Central memory CD8-positive, alpha-beta T cell (primary cell): ENCODE data around the gene TSPOAP1.
A peak's percentile ranks its signal among the peaks of the same experiment; 100 is the strongest.

Source experiments
- ATAC-seq: fragments of 150-1000 bp; cut with Tn5 transposase; replicated peaks from 2 replicates; pipeline ENCODE4 v1.10.0; 2022; ENCODE audit warnings: mild to moderate bottlenecking, moderate FRiP score, moderate number of reproducible peaks; ENCODE audit not compliant: poor library complexity, severe bottlenecking; ENCODE audit errors: extremely low read depth
- DNase-seq, 2 donors: peaks; one replicate each; pipeline ENCODE4 v3.0.0; 2021; ENCODE audit warnings: low spot score in 2 of 2
- H3K27ac Mint-ChIP-seq: one replicate; pipeline ENCODE4 v1.8.0; 2022; ENCODE audit warnings: low read depth, mild to moderate bottlenecking, moderate library complexity, mixed read lengths
- H3K27me3 Mint-ChIP-seq: one replicate; pipeline ENCODE4 v1.8.0; 2022; ENCODE audit warnings: mixed read lengths
- H3K36me3 Mint-ChIP-seq: one replicate; pipeline ENCODE4 v1.8.0; 2022; ENCODE audit warnings: mild to moderate bottlenecking, moderate library complexity, mixed read lengths; ENCODE audit not compliant: insufficient read depth
- H3K4me1 Mint-ChIP-seq: one replicate; pipeline ENCODE4 v1.8.0; 2022; ENCODE audit warnings: mixed read lengths
- H3K4me3 Mint-ChIP-seq: one replicate; pipeline ENCODE4 v1.8.0; 2022; ENCODE audit warnings: mild to moderate bottlenecking, moderate library complexity, mixed read lengths
- H3K9me3 Mint-ChIP-seq: one replicate; pipeline ENCODE4 v1.8.0; 2022; ENCODE audit warnings: mixed read lengths

The TSPOAP1 gene

GRCh38 chr17:58327363-58328194, 1.0 kb downstream of the TSPOAP1 start:
- H3K27me3 Mint-ChIP-seq = no peaks in the 10 kb centered on the region
- ATAC-seq (no peak), DNase-seq (no peak)
- H3K36me3 Mint-ChIP-seq = peaks cover 71% of the 10 kb centered on the region
- H3K27ac Mint-ChIP-seq = peak overlapping the region; percentile 91
- H3K4me1 Mint-ChIP-seq = peaks cover 54% of the 10 kb centered on the region
- H3K9me3 Mint-ChIP-seq = no peaks in the 10 kb centered on the region
- H3K4me3 Mint-ChIP-seq = peak overlapping the region; percentile 85

- peak overlapping the region; percentile 85 for H3K4me3 Mint-ChIP-seq
- H3K4me1 Mint-ChIP-seq = peaks cover 59% of the 10 kb centered on the region
- H3K9me3 Mint-ChIP-seq = no peaks in the 10 kb centered on the region
- no peak for ATAC-seq
- H3K27me3 Mint-ChIP-seq = no peaks in the 10 kb centered on the region
- no peak for DNase-seq
- H3K27ac Mint-ChIP-seq = peak overlapping the region; percentile 91
- peaks cover 72% of the 10 kb centered on the region for H3K36me3 Mint-ChIP-seq
Measured at GRCh38 chr17:58326609-58327362, 1.8 kb downstream of the TSPOAP1 start.

GRCh38 chr17:58325976-58326468, 2.6 kb downstream of the TSPOAP1 start:
- peaks cover 59% of the 10 kb centered on the region for H3K4me1 Mint-ChIP-seq
- no peaks in the 10 kb centered on the region for H3K9me3 Mint-ChIP-seq
- ATAC-seq (no peak), DNase-seq (no peak)
- H3K27me3 Mint-ChIP-seq = no peaks in the 10 kb centered on the region
- peaks cover 67% of the 10 kb centered on the region for H3K36me3 Mint-ChIP-seq
- peak overlapping the region; percentile 85 for H3K4me3 Mint-ChIP-seq
- peak overlapping the region; percentile 91 for H3K27ac Mint-ChIP-seq

GRCh38 chr17:58325289-58325726, 3.3 kb downstream of the TSPOAP1 start:
- H3K4me3 Mint-ChIP-seq = peak overlapping the region; percentile 42
- peaks cover 55% of the 10 kb centered on the region for H3K4me1 Mint-ChIP-seq
- peaks cover 61% of the 10 kb centered on the region for H3K36me3 Mint-ChIP-seq
- peak overlapping the region; percentile 91 for H3K27ac Mint-ChIP-seq
- ATAC-seq = no peak
- no peaks in the 10 kb centered on the region for H3K27me3 Mint-ChIP-seq
- DNase-seq = no peak
- H3K9me3 Mint-ChIP-seq = no peaks in the 10 kb centered on the region

- H3K4me3 Mint-ChIP-seq = peak overlapping the region; percentile 42
- ATAC-seq = no peak
Measured at GRCh38 chr17:58324409-58325288, 3.9 kb downstream of the TSPOAP1 start.

GRCh38 chr17:58324056-58324408, 4.6 kb downstream of the TSPOAP1 start:
- Mint-ChIP-seq H3K27ac (peak overlapping the region; percentile 94), H3K36me3 (peaks cover 56% of the 10 kb centered on the region), H3K4me3 (no peak overlapping the region), H3K27me3 (no peaks in the 10 kb centered on the region), H3K4me1 (peaks cover 42% of the 10 kb centered on the region), H3K9me3 (no peaks in the 10 kb centered on the region)
- ATAC-seq (no peak), DNase-seq (no peak)

More at GRCh38 chr17:58324409-58325288, 3.9 kb downstream of the TSPOAP1 start:
- H3K9me3 Mint-ChIP-seq = no peaks in the 10 kb centered on the region
- no peaks in the 10 kb centered on the region for H3K27me3 Mint-ChIP-seq
- DNase-seq = no peak
- H3K27ac Mint-ChIP-seq = peak overlapping the region; percentile 91
- peaks cover 59% of the 10 kb centered on the region for H3K36me3 Mint-ChIP-seq
- peaks cover 48% of the 10 kb centered on the region for H3K4me1 Mint-ChIP-seq

GRCh38 chr17:58323366-58324055, 5.1 kb downstream of the TSPOAP1 start:
- Mint-ChIP-seq H3K27me3 (no peaks in the 10 kb centered on the region), H3K9me3 (no peaks in the 10 kb centered on the region), H3K27ac (peak overlapping the region; percentile 94), H3K36me3 (peaks cover 51% of the 10 kb centered on the region), H3K4me1 (peaks cover 38% of the 10 kb centered on the region), H3K4me3 (no peak overlapping the region)
- no peak for DNase-seq
- ATAC-seq = no peak

- no peaks in the 10 kb centered on the region for H3K27me3 Mint-ChIP-seq
- peaks cover 37% of the 10 kb centered on the region for H3K4me1 Mint-ChIP-seq
- peak overlapping the region; percentile 94 for H3K27ac Mint-ChIP-seq
- H3K36me3 Mint-ChIP-seq = peaks cover 49% of the 10 kb centered on the region
- DNase-seq (no peak), ATAC-seq (no peak)
- no peaks in the 10 kb centered on the region for H3K9me3 Mint-ChIP-seq
- H3K4me3 Mint-ChIP-seq = no peak overlapping the region
Measured at GRCh38 chr17:58322581-58323185, 5.9 kb downstream of the TSPOAP1 start.

- H3K9me3 Mint-ChIP-seq = no peaks in the 10 kb centered on the region
- H3K4me1 Mint-ChIP-seq = peaks cover 36% of the 10 kb centered on the region
- DNase-seq (no peak), ATAC-seq (no peak)
- H3K27me3 Mint-ChIP-seq = no peaks in the 10 kb centered on the region
- no peak overlapping the region for H3K4me3 Mint-ChIP-seq
- peaks cover 47% of the 10 kb centered on the region for H3K36me3 Mint-ChIP-seq
- peak overlapping the region; percentile 94 for H3K27ac Mint-ChIP-seq
Measured at GRCh38 chr17:58321571-58322525, 6.7 kb downstream of the TSPOAP1 start.

- DNase-seq (no peak), ATAC-seq (no peak)
- Mint-ChIP-seq H3K27ac (peak overlapping the region; percentile 94), H3K36me3 (peaks cover 43% of the 10 kb centered on the region), H3K27me3 (no peaks in the 10 kb centered on the region), H3K4me1 (peaks cover 26% of the 10 kb centered on the region), H3K4me3 (no peak overlapping the region), H3K9me3 (no peaks in the 10 kb centered on the region)
Measured at GRCh38 chr17:58320570-58321323, 7.8 kb downstream of the TSPOAP1 start.
